ENCODE data around the gene DNAH17.

GRCh38 chr17:78434455-78435329, 142.5 kb downstream of the DNAH17 start:
- TF ChIP-seq CTCF (conservative IDR thresholded peaks at IDR 0.05): no peak
- no peak for TF ChIP-seq EZH2 (IDR thresholded peaks at IDR 0.05; ENCODE audit: low read depth)
